IPS-18c (cell line): ENCODE data around the gene TAS2R50.
"Not testable (repeated sequence)": the region's sequence is repeated elsewhere in the genome, so short reads cannot be mapped to it uniquely, and the experiment has no call there.

ENCODE experiments used
- H3K4me3 ChIP-seq: 2 replicates; pipeline ENCODE4 v1.7.0; 2013; ENCODE audit warnings: low read depth, mild to moderate bottlenecking, low read length, moderate library complexity; ENCODE audit not compliant: insufficient read depth
- H3K9me3 ChIP-seq: one replicate; pipeline ENCODE4 v1.6.1; 2013; ENCODE audit warnings: mild to moderate bottlenecking, low read length, moderate library complexity; ENCODE audit not compliant: control insufficient read depth, insufficient read depth

Gene TAS2R50

DNA sequence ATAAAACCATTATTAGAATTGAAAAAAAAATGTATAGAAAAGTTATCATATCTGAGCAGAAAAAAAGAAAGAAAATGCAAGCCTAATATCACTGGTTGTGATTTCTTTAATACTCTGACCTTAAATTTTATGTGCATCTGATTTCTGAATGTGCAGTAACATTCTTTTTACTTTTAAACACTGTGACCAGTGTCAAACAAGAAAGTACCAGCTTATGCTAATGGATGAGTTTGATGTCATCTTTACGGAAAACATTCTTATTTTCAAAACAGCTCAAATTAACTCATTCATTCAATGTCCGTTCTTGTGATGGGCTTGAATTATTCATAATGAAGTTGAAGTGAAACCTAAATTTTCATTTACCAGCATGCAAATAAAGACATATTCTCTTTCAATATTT lies at the start of gene TAS2R50:
TAS2R50 (minus strand) TSS at position 101 of the 400 bp plus-strand sequence; CDS start at position 49, 52 bp downstream.
- Histone ChIP-seq H3K9me3 (no peaks in the 10 kb centered on the region), H3K4me3 (no peak within 1 kb of the TSS)

DNA sequence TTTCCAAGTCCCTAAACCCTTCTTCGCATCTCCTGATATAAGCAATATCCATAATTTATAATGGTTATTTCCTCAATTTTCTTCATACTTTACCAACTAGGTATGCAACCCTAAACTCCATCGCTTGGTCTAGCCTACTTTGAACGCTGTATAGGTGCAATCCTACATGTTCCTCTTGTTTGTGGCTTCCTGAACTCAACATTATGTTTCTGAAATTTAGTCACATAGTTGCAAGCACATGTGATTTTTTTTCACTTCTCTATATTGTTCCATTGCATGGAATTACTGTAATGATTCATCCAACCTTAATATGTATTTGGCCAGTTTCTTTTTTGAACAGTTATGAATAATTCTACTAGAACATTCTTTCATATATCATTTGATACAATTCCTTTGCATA lies 47.2 kb upstream of the TAS2R50 start:
- H3K4me3 ChIP-seq, H3K9me3 ChIP-seq: not testable (repeated sequence)

- H3K9me3 ChIP-seq: no peaks in the 10 kb centered on the region
- H3K4me3 ChIP-seq: no peak within 1 kb of the TSS
These were observed 44.6 kb upstream of the TAS2R50 start, which contains the start of gene TAS2R31 for GRCh38 chr12:11031307-11031706. Gene TAS2R31, minus strand, starts transcription at chr12:11031407. Its CDS starts 72 bp downstream, at chr12:11031335.

DNA sequence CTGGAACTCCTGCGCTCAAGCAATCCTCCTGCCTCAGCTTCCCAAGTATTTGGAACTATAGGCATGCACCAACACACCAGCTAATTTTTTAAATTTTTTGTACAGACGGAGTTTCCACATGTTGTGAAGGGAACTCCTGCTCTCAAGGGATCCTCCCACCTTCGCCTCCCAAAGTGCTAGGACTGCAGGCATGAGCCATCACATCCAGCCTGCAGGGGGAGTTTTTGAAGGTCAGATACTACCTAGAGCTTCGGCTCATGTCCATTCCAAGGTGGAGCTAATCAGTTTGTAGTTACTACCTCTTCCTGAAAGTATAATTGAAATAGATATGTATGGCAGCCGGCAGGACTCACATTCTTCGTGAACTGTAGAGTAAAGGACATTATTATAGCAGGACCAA lies 39.4 kb upstream of the TAS2R50 start:
- Histone ChIP-seq H3K4me3 (no peak overlapping the region), H3K9me3 (no peaks in the 10 kb centered on the region)

GRCh38 chr12:11023387-11023786 lies 36.7 kb upstream of the TAS2R50 start:
- no peak overlapping the region for H3K4me3 ChIP-seq
- no peaks in the 10 kb centered on the region for H3K9me3 ChIP-seq

DNA sequence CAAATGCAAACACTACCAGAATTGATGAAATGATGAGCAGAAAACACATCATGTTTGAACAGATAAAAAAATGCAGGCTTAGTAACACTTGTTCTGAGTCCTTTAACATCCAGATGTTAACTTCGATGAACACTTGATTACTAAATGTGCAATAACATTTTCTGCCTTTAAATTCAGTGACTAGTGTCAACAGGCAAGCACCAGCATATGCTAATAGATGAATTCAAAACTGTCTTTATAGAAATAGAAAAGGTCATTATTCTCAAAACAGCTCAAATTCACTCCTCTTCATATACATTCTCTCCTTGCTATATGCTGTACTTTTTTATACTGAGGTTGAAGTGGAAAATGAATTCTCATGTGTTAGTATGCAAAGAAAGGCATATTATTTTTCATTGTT lies 35.8 kb upstream of the TAS2R50 start, which contains the start of gene TAS2R19:
TAS2R19 (minus strand) TSS at position 101 of the 400 bp plus-strand sequence; CDS start at position 52, 49 bp downstream.
- Histone ChIP-seq H3K4me3 (no peak within 1 kb of the TSS), H3K9me3 (no peaks in the 10 kb centered on the region)

- Histone ChIP-seq H3K4me3 (no peak overlapping the region), H3K9me3 (no peaks in the 10 kb centered on the region)
These were observed 30.2 kb upstream of the TAS2R50 start for GRCh38 chr12:11016937-11017336.

GRCh38 chr12:11015775-11016430 lies 29.2 kb upstream of the TAS2R50 start:
- no peak overlapping the region for H3K4me3 ChIP-seq
- no peaks in the 10 kb centered on the region for H3K9me3 ChIP-seq

DNA sequence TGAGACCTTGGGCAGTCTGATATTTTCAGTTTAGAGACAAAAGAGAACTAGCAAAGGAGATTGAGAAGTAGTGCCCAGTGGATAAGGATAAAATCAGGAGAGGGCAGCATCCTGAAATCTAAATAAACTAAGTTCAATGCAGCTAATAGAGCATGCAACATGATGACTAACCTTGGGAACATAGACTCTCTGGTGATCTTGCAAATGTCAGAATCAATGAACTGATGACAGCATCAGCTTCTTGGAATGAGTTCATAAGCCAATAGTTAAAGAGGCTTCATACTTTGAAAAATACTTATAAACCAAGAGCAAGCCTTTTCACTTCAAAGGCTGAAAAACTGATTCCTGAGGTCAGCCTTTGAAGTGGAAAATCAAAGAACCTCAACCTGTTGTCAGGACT lies 27.5 kb upstream of the TAS2R50 start:
- no peak overlapping the region for H3K4me3 ChIP-seq
- H3K9me3 ChIP-seq: no peaks in the 10 kb centered on the region

DNA sequence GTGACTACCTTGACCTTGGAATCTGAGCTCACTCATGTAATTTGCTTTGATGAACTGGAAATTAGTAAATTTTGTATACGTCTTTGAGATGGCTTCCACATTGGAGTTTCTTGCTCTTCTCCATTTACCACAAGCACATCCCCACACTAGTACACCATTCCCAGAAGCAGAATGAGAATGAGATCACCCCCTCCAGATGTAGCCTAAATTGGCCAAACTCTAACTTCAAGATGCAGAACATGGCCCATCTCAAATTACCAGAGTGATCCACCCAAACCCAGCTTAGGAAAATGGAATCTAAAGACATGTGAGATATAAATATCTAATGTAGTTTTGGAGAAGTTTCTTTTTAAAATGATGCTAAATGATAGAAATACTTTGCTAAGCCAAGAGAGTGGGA lies 20.9 kb upstream of the TAS2R50 start:
- H3K4me3 ChIP-seq: no peak overlapping the region
- no peaks in the 10 kb centered on the region for H3K9me3 ChIP-seq

- no peaks in the 10 kb centered on the region for H3K9me3 ChIP-seq
- H3K4me3 ChIP-seq: no peak within 1 kb of the TSS
These were observed 11.5 kb upstream of the TAS2R50 start, which contains the start of gene TAS2R20 for GRCh38 chr12:10998204-10998603. Gene TAS2R20, minus strand, starts transcription at chr12:10998304. Its CDS starts 429 bp downstream, at chr12:10997875.

DNA sequence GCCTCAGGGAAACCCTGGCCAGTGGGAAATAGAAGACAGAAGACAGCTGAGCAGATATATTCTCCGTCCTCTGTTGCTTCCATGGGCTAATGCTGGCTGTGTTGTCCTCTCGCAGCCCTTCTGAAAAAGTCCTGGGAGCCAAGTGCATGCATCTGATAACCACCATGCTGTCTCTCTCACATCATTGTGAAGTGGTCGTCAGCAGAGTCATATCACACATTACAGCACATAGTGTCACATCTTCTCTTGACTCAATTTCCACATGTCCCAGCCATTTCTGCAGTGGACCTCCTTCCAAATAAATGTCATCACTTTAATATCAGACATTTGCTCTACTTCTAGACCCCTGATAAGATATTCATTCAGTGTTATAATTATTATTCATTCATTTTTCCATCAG lies 7.6 kb upstream of the TAS2R50 start:
- no peak overlapping the region for H3K4me3 ChIP-seq
- no peaks in the 10 kb centered on the region for H3K9me3 ChIP-seq

DNA sequence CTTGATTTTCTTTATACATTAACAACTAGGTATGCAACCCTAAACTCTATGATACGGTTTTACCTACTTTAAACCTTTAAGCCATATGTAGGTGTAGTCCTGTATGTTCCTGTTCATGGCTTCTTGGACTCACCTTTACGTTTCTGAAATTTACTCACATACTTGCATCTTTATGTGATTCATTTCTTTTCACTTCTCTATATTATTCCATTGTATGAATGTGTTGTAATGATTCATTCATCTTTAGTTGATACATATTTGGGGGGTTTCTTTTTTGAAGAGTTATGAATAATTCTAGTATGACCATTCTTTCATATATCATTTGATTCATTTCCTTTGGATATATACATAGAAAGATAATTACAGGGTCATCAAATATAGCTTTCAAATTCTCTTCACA lies 2.4 kb upstream of the TAS2R50 start:
- H3K4me3 ChIP-seq: no peak overlapping the region

GRCh38 chr12:10982244-10982643 lies 4.5 kb downstream of the TAS2R50 start:
- Histone ChIP-seq H3K9me3 (no peaks in the 10 kb centered on the region), H3K4me3 (no peak overlapping the region)

More for the DNA sequence above, 2.4 kb upstream of the TAS2R50 start:
- no peaks in the 10 kb centered on the region for H3K9me3 ChIP-seq

DNA sequence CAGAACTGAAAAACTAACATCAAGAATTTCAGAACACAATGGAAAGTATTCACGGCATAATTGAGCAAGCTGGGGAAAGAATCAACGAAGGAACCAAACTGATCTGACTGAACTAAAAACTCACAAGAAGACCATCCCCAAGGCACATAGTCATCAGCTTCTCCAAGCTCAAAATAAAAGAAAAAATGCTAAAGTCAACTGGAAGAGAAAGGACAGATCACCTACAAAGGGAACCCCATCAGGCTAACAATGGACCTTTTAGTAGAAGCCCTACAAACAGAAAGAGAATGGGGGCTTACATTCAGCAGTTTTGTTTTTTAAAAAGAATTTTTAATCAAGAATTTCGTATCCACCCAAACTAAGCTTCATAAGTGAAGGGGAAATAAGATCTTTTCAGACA lies 11.7 kb downstream of the TAS2R50 start:
- no peaks in the 10 kb centered on the region for H3K9me3 ChIP-seq
- H3K4me3 ChIP-seq: no peak overlapping the region

- Histone ChIP-seq H3K4me3 (no peak overlapping the region), H3K9me3 (no peaks in the 10 kb centered on the region)
These were observed 17.8 kb downstream of the TAS2R50 start for GRCh38 chr12:10968765-10969456.

DNA sequence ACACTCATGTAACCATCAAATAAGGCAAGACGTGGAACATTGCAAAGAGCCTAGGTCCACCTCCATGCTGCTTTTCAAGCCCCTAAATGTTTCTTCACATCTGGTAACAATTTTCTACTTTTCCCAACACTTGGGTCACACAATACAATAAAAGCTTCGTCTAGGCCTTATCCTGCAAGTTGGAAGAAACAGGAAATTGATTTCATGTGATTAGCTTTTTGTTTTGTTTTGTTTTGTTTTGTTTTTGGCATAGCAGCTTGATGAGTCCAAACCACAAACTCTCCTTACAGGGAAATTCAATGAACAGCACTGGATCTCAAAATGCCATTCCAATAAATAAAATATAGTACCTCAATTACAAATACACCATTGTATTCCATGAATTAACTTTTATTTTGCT lies 19.3 kb downstream of the TAS2R50 start:
- Histone ChIP-seq H3K4me3 (no peak overlapping the region), H3K9me3 (no peaks in the 10 kb centered on the region)

DNA sequence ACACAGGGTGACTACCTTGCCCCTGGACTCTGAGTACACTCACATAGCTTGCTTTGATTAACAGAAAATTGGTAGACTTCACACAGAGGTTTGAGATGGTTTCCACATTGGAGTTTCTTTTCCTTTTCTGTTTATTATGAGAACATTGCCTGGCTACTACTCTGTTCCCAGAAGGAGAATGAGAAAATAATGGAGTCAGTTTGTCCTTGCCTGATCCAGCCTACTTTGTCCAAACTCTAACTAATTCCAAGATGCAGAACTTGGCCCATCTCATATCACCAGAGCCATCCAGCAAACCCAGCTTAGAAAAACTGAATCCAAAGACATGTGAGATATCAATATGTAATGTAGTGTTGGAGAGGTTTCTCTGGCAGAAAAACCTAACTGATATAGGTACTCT lies 20.4 kb downstream of the TAS2R50 start:
- H3K4me3 ChIP-seq: no peak overlapping the region
- H3K9me3 ChIP-seq: no peaks in the 10 kb centered on the region
